Measurements from ENCODE around the gene OSM.

Gene OSM

DNA sequence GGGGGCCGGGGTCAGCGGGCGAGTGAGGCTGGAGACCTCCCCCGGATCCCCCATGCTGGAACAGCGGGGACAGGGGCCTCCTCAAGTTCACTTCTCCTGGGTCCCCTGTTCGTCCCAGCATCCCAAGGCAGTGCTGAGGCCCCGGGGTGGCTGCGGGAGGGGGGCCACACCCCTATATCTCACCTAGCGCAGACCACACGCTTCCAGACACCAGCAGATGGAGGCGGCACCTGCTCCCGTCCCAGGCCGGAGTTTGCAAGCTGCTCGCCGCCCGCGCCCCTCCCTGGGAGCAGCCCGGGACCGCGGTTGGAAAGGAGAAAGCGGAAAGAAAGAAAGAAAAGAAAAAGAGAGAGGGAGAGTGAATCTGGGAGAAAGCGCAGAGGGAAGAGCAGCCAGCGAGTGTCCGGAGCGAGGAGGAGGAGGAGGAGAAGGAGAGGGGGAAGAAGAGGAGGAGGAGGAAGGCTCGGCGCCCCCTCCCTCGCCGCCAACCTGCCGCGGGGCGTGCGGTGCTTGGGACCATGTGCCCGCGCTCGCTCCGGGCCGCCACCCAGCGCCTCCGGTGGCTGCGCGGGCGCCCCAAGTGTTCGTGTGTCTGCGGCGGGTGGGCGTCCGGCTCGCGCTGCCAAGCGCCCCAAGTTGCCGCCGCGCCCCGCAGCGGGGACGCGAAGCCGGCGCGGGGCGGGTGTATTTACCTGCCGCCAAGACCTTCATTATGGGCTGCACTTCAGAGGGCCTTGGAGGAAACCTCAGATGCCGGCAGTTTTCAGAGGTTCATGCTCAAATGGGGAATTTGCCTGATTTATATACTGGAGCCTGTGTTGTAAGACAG, 20.5 kb downstream of the OSM start, which contains the start of gene LIF (continued):
- TF ChIP-seq, protein P1, sequence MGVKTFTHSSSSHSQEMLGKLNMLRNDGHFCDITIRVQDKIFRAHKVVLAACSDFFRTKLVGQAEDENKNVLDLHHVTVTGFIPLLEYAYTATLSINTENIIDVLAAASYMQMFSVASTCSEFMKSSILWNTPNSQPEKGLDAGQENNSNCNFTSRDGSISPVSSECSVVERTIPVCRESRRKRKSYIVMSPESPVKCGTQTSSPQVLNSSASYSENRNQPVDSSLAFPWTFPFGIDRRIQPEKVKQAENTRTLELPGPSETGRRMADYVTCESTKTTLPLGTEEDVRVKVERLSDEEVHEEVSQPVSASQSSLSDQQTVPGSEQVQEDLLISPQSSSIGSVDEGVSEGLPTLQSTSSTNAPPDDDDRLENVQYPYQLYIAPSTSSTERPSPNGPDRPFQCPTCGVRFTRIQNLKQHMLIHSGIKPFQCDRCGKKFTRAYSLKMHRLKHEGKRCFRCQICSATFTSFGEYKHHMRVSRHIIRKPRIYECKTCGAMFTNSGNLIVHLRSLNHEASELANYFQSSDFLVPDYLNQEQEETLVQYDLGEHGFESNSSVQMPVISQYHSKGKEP (tag by site-specific recombination; IDR thresholded peaks at IDR 0.05), result 0 out of 2 replicates have a peak, but pooled peaks have one; percentile 10
- TF ChIP-seq ZNF175 (tag by site-specific recombination; IDR thresholded peaks at IDR 0.05), result no peak
- TF ChIP-seq ZNF174 (tag by site-specific recombination; IDR thresholded peaks at IDR 0.05), result no peak
- no peak for TF ChIP-seq ZNF530 (tag by site-specific recombination; IDR thresholded peaks at IDR 0.05; ENCODE audit: low read depth)
- TF ChIP-seq REPIN1 (tag by site-specific recombination; IDR thresholded peaks at IDR 0.05; ENCODE audit: low read depth), result 0 out of 2 replicates have a peak, but pooled peaks have one; percentile 8
- peak; percentile 77 for TF ChIP-seq GLIS1 (tag by site-specific recombination; IDR thresholded peaks at IDR 0.05)
- no peak for TF ChIP-seq IKZF3 (tag by site-specific recombination; IDR thresholded peaks at IDR 0.05)
- 0 out of 2 replicates have a peak, but pooled peaks have one; percentile 20 for TF ChIP-seq ZNF24 (tag by site-specific recombination; IDR thresholded peaks at IDR 0.05)
- TF ChIP-seq ZNF433 (tag by site-specific recombination; IDR thresholded peaks at IDR 0.05; ENCODE audit: low read depth), result no peak
- TF ChIP-seq ZNF366 (tag by site-specific recombination; conservative IDR thresholded peaks at IDR 0.05), result peak; percentile 97
- no peak for TF ChIP-seq ZNF707 (tag by site-specific recombination; IDR thresholded peaks at IDR 0.05)
- TF ChIP-seq ZNF785 (tag by site-specific recombination; IDR thresholded peaks at IDR 0.05), result peak; percentile 74; the same call in 1 of the 2 replicates
- no peak for TF ChIP-seq KLF7 (tag by site-specific recombination; IDR thresholded peaks at IDR 0.05; ENCODE audit: borderline replicate concordance)
- TF ChIP-seq ZEB2 (tag by site-specific recombination; IDR thresholded peaks at IDR 0.05), result peak; percentile 80
- TF ChIP-seq ZFP69B (tag by site-specific recombination; IDR thresholded peaks at IDR 0.05), result peak; percentile 73
- TF ChIP-seq ZNF626 (tag by site-specific recombination; IDR thresholded peaks at IDR 0.05), result no peak
- TF ChIP-seq ZNF19 (tag by site-specific recombination; IDR thresholded peaks at IDR 0.05; ENCODE audit: low read depth), result no peak
- peak; percentile 91 for TF ChIP-seq GLIS2 (tag by site-specific recombination; IDR thresholded peaks at IDR 0.05)
- peak; percentile 48; the same call in 1 of the 2 replicates for TF ChIP-seq ZNF660 (tag by site-specific recombination; IDR thresholded peaks at IDR 0.05)
- TF ChIP-seq ZBTB20 (tag by site-specific recombination; IDR thresholded peaks at IDR 0.05), result peak; percentile 84
- peak; percentile 72 for TF ChIP-seq KLF1 (tag by site-specific recombination; IDR thresholded peaks at IDR 0.05)
- no peak for TF ChIP-seq ZNF155 (tag by site-specific recombination; IDR thresholded peaks at IDR 0.05)
- no peak for TF ChIP-seq SCRT1 (tag by site-specific recombination; IDR thresholded peaks at IDR 0.05; ENCODE audit: borderline replicate concordance)
- TF ChIP-seq ZBTB26 (tag by site-specific recombination; optimal IDR thresholded peaks at IDR 0.05), result peak; percentile 93
- TF ChIP-seq ZNF2 (tag by site-specific recombination; IDR thresholded peaks at IDR 0.05), result peak; percentile 58; the same call in 1 of the 2 replicates
- TF ChIP-seq EGR2 (tag by site-specific recombination; IDR thresholded peaks at IDR 0.05; ENCODE audit: low read depth), result peak; percentile 94
- TF ChIP-seq ZNF398 (tag by site-specific recombination; IDR thresholded peaks at IDR 0.05), result peak; percentile 97
- no peak for TF ChIP-seq ZBTB1 (tag by site-specific recombination; IDR thresholded peaks at IDR 0.05)
- TF ChIP-seq ZBTB48 (tag by site-specific recombination; IDR thresholded peaks at IDR 0.05), result peak; percentile 50; the same call in 1 of the 2 replicates
- TF ChIP-seq ZIC2 (tag by site-specific recombination; IDR thresholded peaks at IDR 0.05), result peak; percentile 85
- peak; percentile 60; the same call in 1 of the 2 replicates for TF ChIP-seq ZBTB17 (tag by site-specific recombination; IDR thresholded peaks at IDR 0.05)
- no peak for TF ChIP-seq MEIS1 (CRISPR knock-in tag; IDR thresholded peaks at IDR 0.05; ENCODE audit: borderline replicate concordance)
- 0 out of 2 replicates have a peak, but pooled peaks have one; percentile 39 for TF ChIP-seq ZSCAN16 (tag by site-specific recombination; IDR thresholded peaks at IDR 0.05)
- no peak for TF ChIP-seq ZNF274 (IDR thresholded peaks at IDR 0.05; ENCODE audit: low read length)
- TF ChIP-seq ZNF274 (tag by site-specific recombination; IDR thresholded peaks at IDR 0.05; ENCODE audit: borderline replicate concordance), result no peak
- no peak for TF ChIP-seq ZNF248 (tag by site-specific recombination; IDR thresholded peaks at IDR 0.05)
- peak; percentile 72 for TF ChIP-seq ZBTB8A (tag by site-specific recombination; IDR thresholded peaks at IDR 0.05)
- TF ChIP-seq ZBTB21 (tag by site-specific recombination; IDR thresholded peaks at IDR 0.05), result no peak
- peak; percentile 70 for TF ChIP-seq KLF9 (tag by site-specific recombination; IDR thresholded peaks at IDR 0.05; ENCODE audit: low read depth)
